Esophagus squamous epithelium (tissue), 5 donors: ENCODE data around the gene MUCL3. TPM values are rescaled to one million over a fixed set of nuclear protein-coding genes. Genes with fewer than 3 reads are reported as not detected.

Experiments
- DNase-seq: peaks from one replicate; lab custom pipeline; 2025; lab: John Stamatoyannopoulos, UW
- H3K27ac ChIP-seq, 4 donors: fragments of 200-600 bp; sonication (generic); one replicate each; pipeline ENCODE4 v1.5.1; 2016 to 2019; ENCODE audit warnings: mild to moderate bottlenecking in 1 of 4
- H3K27me3 ChIP-seq, 4 donors: fragments of 200-600 bp; sonication (generic); 1 replicate in 3 of 4; 2 replicates in 1 of 4; pipeline versions ENCODE4 v1.5.1 to v1.6.0; 2017 to 2021; ENCODE audit warnings: antibody characterized with exemption in 1 of 4
- H3K36me3 ChIP-seq, 3 donors: fragments of 200-600 bp; sonication (generic); one replicate each; pipeline ENCODE4 v1.5.1; 2016 to 2019
- H3K4me1 ChIP-seq, 3 donors: fragments of 200-600 bp; sonication (generic); one replicate each; pipeline ENCODE4 v1.5.1; 2017 to 2019
- H3K4me3 ChIP-seq, 4 donors: fragments of 200-600 bp; sonication (generic); 1 replicate in 3 of 4; 2 replicates in 1 of 4; pipeline ENCODE4 v1.5.1; 2016 to 2019; ENCODE audit warnings: mild to moderate bottlenecking in 2 of 4, moderate library complexity in 1 of 4
- H3K9me3 ChIP-seq, 3 donors: fragments of 200-600 bp; sonication (generic); one replicate each; pipeline ENCODE4 v1.5.1; 2016 to 2019
- POLR2A ChIP-seq, 4 donors: fragments of 450-650 bp; IDR thresholded peaks; one replicate each; pipeline ENCODE4 v1.6.1; 2017; ENCODE audit warnings: antibody characterized with exemption in 4 of 4, mild to moderate bottlenecking in 4 of 4, moderate library complexity in 3 of 4
- WGBS, 2 donors: methylation state at CpG; one replicate each; pipeline ENCODE4 v1.1.5; 2018; 5-methylcytosine and 5-hydroxymethylcytosine counted together
- intact Hi-C: fragments of 100-400 bp; cut with DNase I; formaldehyde crosslinking; loops from one replicate; pipeline ENCODE4 v1.15.0; 2022
- total RNA-seq, 4 donors: library from RNA; depleted of rRNA; stranded (reverse); fragments of >200 nt; gene quantifications; one replicate each; pipeline ENCODE4 v1.1.0, GENCODE V29; 2016
- TF ChIP-seq, protein P1 (sequence below), 6 experiments: fragments of 450-650 bp in 4 of 6; fragments of 200-600 bp in 2 of 6; sonication (generic) in 2 of 6; IDR thresholded peaks; one replicate each; pipeline ENCODE4 v1.5.1; 2016 to 2019; ENCODE audit warnings: antibody characterized with exemption in 6 of 6, mild to moderate bottlenecking in 4 of 6, moderate library complexity in 4 of 6
- donor health status: DM: yes; HTN: yes; CAD: no.

Gene MUCL3
- total RNA-seq, 4 donors from 2014 or later: 0.21 to 8.3 (median 2.4) TPM

- H3K27ac ChIP-seq: peak overlapping the region in 1 of 4 donors; percentile 48
- peaks cover 0 to 6% (median 0%) of the 10 kb centered on the region in 4 donors for H3K27me3 ChIP-seq
- TF ChIP-seq, protein P1, sequence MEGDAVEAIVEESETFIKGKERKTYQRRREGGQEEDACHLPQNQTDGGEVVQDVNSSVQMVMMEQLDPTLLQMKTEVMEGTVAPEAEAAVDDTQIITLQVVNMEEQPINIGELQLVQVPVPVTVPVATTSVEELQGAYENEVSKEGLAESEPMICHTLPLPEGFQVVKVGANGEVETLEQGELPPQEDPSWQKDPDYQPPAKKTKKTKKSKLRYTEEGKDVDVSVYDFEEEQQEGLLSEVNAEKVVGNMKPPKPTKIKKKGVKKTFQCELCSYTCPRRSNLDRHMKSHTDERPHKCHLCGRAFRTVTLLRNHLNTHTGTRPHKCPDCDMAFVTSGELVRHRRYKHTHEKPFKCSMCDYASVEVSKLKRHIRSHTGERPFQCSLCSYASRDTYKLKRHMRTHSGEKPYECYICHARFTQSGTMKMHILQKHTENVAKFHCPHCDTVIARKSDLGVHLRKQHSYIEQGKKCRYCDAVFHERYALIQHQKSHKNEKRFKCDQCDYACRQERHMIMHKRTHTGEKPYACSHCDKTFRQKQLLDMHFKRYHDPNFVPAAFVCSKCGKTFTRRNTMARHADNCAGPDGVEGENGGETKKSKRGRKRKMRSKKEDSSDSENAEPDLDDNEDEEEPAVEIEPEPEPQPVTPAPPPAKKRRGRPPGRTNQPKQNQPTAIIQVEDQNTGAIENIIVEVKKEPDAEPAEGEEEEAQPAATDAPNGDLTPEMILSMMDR (IDR thresholded peaks at IDR 0.05): no peak
- TF ChIP-seq POLR2A (IDR thresholded peaks at IDR 0.05): no peak
- no peaks in the 10 kb centered on the region for H3K9me3 ChIP-seq
- DNase-seq: no peak
- H3K4me1 ChIP-seq: peaks cover 0 to 45% (median 0%) of the 10 kb centered on the region in 3 donors
- 19 to 50% methylated on average over 1 of the region's 1 CpG for WGBS, 2 donors
- intact Hi-C loops: no loop called here
- no peak overlapping the region for H3K4me3 ChIP-seq
- no peaks in the 10 kb centered on the region for H3K36me3 ChIP-seq
Measured at GRCh38 chr6:30979141-30979540, 38.4 kb downstream of the MUCL3 start.

DNA sequence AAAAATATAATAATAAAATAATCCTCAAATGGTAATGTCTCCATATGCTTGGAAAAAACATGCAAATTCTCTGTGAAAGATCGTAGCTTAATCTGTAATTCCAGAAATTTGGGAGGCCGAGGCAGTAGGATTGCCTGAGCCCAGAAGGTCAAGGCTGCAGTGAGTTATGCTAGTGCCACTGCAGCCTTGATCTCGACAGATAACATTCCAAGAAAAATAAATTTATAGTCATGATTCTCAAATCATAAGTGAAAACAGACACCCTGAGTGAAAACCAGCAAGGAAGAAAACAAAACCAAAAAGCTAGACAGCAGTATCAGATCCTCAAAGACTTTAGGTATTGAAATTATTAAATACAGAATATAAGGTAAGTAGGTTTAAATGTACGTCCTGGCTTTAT is 38.9 kb downstream of the MUCL3 start:
- peaks cover 0 to 6% (median 0%) of the 10 kb centered on the region in 4 donors for H3K27me3 ChIP-seq
- H3K9me3 ChIP-seq: no peaks in the 10 kb centered on the region
- intact Hi-C loops: no loop called here
- H3K36me3 ChIP-seq: no peaks in the 10 kb centered on the region
- H3K27ac ChIP-seq: no peak overlapping the region
- no peak overlapping the region for H3K4me3 ChIP-seq
- H3K4me1 ChIP-seq: peaks cover 0 to 45% (median 0%) of the 10 kb centered on the region in 3 donors
- DNase-seq: no peak
- WGBS, 2 donors: 67 to 75% methylated on average over 4 of the region's 4 CpGs
- TF ChIP-seq POLR2A (IDR thresholded peaks at IDR 0.05): no peak
- TF ChIP-seq, protein P1 (IDR thresholded peaks at IDR 0.05): no peak

GRCh38 chr6:30981942-30982772 is 41.4 kb downstream of the MUCL3 start:
- WGBS, 2 donors: 21 to 24% methylated on average over 13 of the region's 13 CpGs
- Histone ChIP-seq H3K4me3 (peak overlapping the region in 3 of 4 donors; percentile 7 to 46 (median 15)), H3K36me3 (no peaks in the 10 kb centered on the region), H3K27ac (peak overlapping the region; percentile 36 to 82 (median 68)), H3K9me3 (no peaks in the 10 kb centered on the region), H3K4me1 (peaks cover 0 to 39% (median 0%) of the 10 kb centered on the region in 3 donors), H3K27me3 (peaks cover 0 to 10% (median 0%) of the 10 kb centered on the region in 4 donors)
- DNase-seq: no peak
- TF ChIP-seq, protein P1 (IDR thresholded peaks at IDR 0.05): peak in 3 of 6 experiments; percentile 6 to 54 (median 28)
- no peak for TF ChIP-seq POLR2A (IDR thresholded peaks at IDR 0.05)
- intact Hi-C loops: no loop called here

GRCh38 chr6:30983439-30983838 is 42.7 kb downstream of the MUCL3 start, which contains the start of gene MUC21:
MUC21 (plus strand) TSS chr6:30983718; CDS start chr6:30983959, 241 bp downstream.
- Histone ChIP-seq H3K36me3 (peaks cover 0 to 10% (median 0%) of the 10 kb centered on the region in 3 donors), H3K27ac (peak within 1 kb of the TSS; percentile 36 to 82 (median 73)), H3K4me1 (peaks cover 0 to 36% (median 0%) of the 10 kb centered on the region in 3 donors), H3K27me3 (peaks cover 0 to 10% (median 0%) of the 10 kb centered on the region in 4 donors), H3K4me3 (peak within 1 kb of the TSS; percentile 29 to 48 (median 40)), H3K9me3 (no peaks in the 10 kb centered on the region)
- no peak for DNase-seq
- WGBS, 2 donors: 69 to 74% methylated on average over 5 to 6 of the region's 6 CpGs
- TF ChIP-seq POLR2A (IDR thresholded peaks at IDR 0.05): peak in 2 of 4 donors; percentile 27 to 34
- TF ChIP-seq, protein P1 (IDR thresholded peaks at IDR 0.05): no peak
- intact Hi-C loops: no loop called here

GRCh38 chr6:30985490-30985889 is 44.7 kb downstream of the MUCL3 start:
- Histone ChIP-seq H3K4me1 (peaks cover 0 to 22% (median 0%) of the 10 kb centered on the region in 3 donors), H3K9me3 (no peaks in the 10 kb centered on the region), H3K27me3 (peaks cover 0 to 10% (median 0%) of the 10 kb centered on the region in 4 donors), H3K4me3 (peak overlapping the region in 3 of 4 donors; percentile 16 to 48 (median 45)), H3K36me3 (peaks cover 0 to 18% (median 0%) of the 10 kb centered on the region in 3 donors), H3K27ac (peak overlapping the region in 3 of 4 donors; percentile 68 to 82 (median 78))
- intact Hi-C loops: no loop called here
- TF ChIP-seq POLR2A (IDR thresholded peaks at IDR 0.05): no peak
- TF ChIP-seq, protein P1 (IDR thresholded peaks at IDR 0.05): no peak
- 65 to 68% methylated on average over 5 of the region's 5 CpGs for WGBS, 2 donors
- DNase-seq: no peak
